Cardiac muscle cell (in vitro differentiated cells and primary cell): ENCODE measurements around the gene CSPG4. TPM values are rescaled to one million over a fixed set of nuclear protein-coding genes. Genes with fewer than 3 reads are reported as not detected.

Experiments
- DNase-seq, 2 donors: peaks; one replicate each; pipeline versions ENCODE4 v3.0.0 to v3.0.0-alpha.2; 2010 to 2017; ENCODE audit warnings: low read depth in 1 of 2, low spot score in 1 of 2
- H3K27ac ChIP-seq: fragments of 200-600 bp; sonication (generic); 2 replicates; pipeline ENCODE4 v1.5.1; 2016
- H3K27me3 ChIP-seq: fragments of 200-600 bp; sonication (generic); 2 replicates; pipeline ENCODE4 v1.6.0; 2016; ENCODE audit warnings: control low read depth
- H3K36me3 ChIP-seq: fragments of 200-600 bp; sonication (generic); 2 replicates; pipeline ENCODE4 v1.5.1; 2016; ENCODE audit warnings: control low read depth
- H3K4me1 ChIP-seq: fragments of 200-600 bp; sonication (generic); 2 replicates; pipeline ENCODE4 v1.8.1; 2017; ENCODE audit warnings: low read depth, mild to moderate bottlenecking, mixed run types
- H3K4me3 ChIP-seq: fragments of 200-600 bp; sonication (generic); 2 replicates; pipeline ENCODE4 v1.5.1; 2016; ENCODE audit warnings: mild to moderate bottlenecking
- H3K9me3 ChIP-seq: fragments of 200-600 bp; sonication (generic); 2 replicates; pipeline ENCODE4 v1.5.1; 2017; ENCODE audit warnings: low read depth, mild to moderate bottlenecking, control low read depth
- CTCF ChIP-seq: IDR thresholded peaks from 2 replicates; pipeline ENCODE4 v1.5.1; 2012; ENCODE audit warnings: low read depth, mild to moderate bottlenecking, low read length
- polyA plus RNA-seq: library from polyadenylated mRNA; unstranded; fragments of >200 nt; fragmentation: Nextera tagmentation; extraction: Ambion mirVana; gene quantifications from 2 replicates; pipeline ENCODE4 v1.2.1, GENCODE V29; 2016
- total RNA-seq: library from RNA; depleted of rRNA; stranded (reverse); fragments of >200 nt; gene quantifications from 2 replicates; pipeline ENCODE4 v1.2.3, GENCODE V29; 2016

Gene CSPG4
- total and polyA plus RNA-seq, 2 experiments from 2014 or later: 7.1 to 30.6 TPM

GRCh38 chr15:75659928-75660645 is 52.6 kb downstream of the CSPG4 start:
- TF ChIP-seq CTCF: no peak
- H3K27ac ChIP-seq: no peak overlapping the region
- no peaks in the 10 kb centered on the region for H3K36me3 ChIP-seq
- no peaks in the 10 kb centered on the region for H3K27me3 ChIP-seq
- H3K4me1 ChIP-seq: no peaks in the 10 kb centered on the region
- no peak overlapping the region for H3K4me3 ChIP-seq
- no peaks in the 10 kb centered on the region for H3K9me3 ChIP-seq
- no peak for DNase-seq

GRCh38 chr15:75659141-75659771 is 53.4 kb downstream of the CSPG4 start:
- Histone ChIP-seq H3K4me3 (no peak overlapping the region), H3K27ac (no peak overlapping the region), H3K9me3 (no peaks in the 10 kb centered on the region), H3K36me3 (no peaks in the 10 kb centered on the region), H3K27me3 (no peaks in the 10 kb centered on the region), H3K4me1 (no peaks in the 10 kb centered on the region)
- no peak for DNase-seq
- TF ChIP-seq CTCF: no peak

GRCh38 chr15:75656813-75657212 is 55.8 kb downstream of the CSPG4 start:
- H3K4me3 ChIP-seq: no peak overlapping the region
- H3K9me3 ChIP-seq: no peaks in the 10 kb centered on the region
- DNase-seq: no peak
- peaks cover 16% of the 10 kb centered on the region for H3K4me1 ChIP-seq
- H3K27ac ChIP-seq: no peak overlapping the region
- TF ChIP-seq CTCF: no peak
- no peaks in the 10 kb centered on the region for H3K36me3 ChIP-seq
- H3K27me3 ChIP-seq: no peaks in the 10 kb centered on the region

- TF ChIP-seq CTCF: no peak
- Histone ChIP-seq H3K27me3 (no peaks in the 10 kb centered on the region), H3K36me3 (no peaks in the 10 kb centered on the region), H3K4me3 (no peak overlapping the region), H3K27ac (no peak overlapping the region), H3K9me3 (no peaks in the 10 kb centered on the region), H3K4me1 (peaks cover 17% of the 10 kb centered on the region)
- no peak for DNase-seq
Observed at GRCh38 chr15:75656331-75656730, 56.3 kb downstream of the CSPG4 start.

GRCh38 chr15:75655931-75656330 is 56.7 kb downstream of the CSPG4 start:
- Histone ChIP-seq H3K4me3 (no peak overlapping the region), H3K27ac (no peak overlapping the region), H3K9me3 (no peaks in the 10 kb centered on the region), H3K27me3 (no peaks in the 10 kb centered on the region), H3K36me3 (no peaks in the 10 kb centered on the region), H3K4me1 (peaks cover 18% of the 10 kb centered on the region)
- DNase-seq: no peak
- TF ChIP-seq CTCF: no peak
